Smooth muscle cell (in vitro differentiated cells): ENCODE measurements around the gene FHIT. TPM values are rescaled to one million over a fixed set of nuclear protein-coding genes. Genes with fewer than 3 reads are reported as not detected.

Source experiments
- DNase-seq: peaks from one replicate; lab custom pipeline; 2025; ENCODE audit not compliant: unreplicated experiment; lab: John Stamatoyannopoulos, UW
- H2AFZ ChIP-seq: fragments of 200-600 bp; sonication (generic); 2 replicates; pipeline ENCODE4 v1.6.0; 2016; ENCODE audit warnings: antibody characterized with exemption, low read depth, mild to moderate bottlenecking
- H3F3A ChIP-seq: fragments of 200-600 bp; sonication (generic); 2 replicates; pipeline ENCODE4 v1.6.0; 2017; ENCODE audit warnings: antibody characterized with exemption, low read depth
- H3K27ac ChIP-seq: fragments of 200-600 bp; sonication (generic); 2 replicates; pipeline ENCODE4 v1.5.1; 2016; ENCODE audit warnings: low read depth, mild to moderate bottlenecking
- H3K27me3 ChIP-seq: fragments of 200-600 bp; sonication (generic); 2 replicates; pipeline ENCODE4 v1.6.1; 2016; ENCODE audit warnings: low read depth, mild to moderate bottlenecking
- H3K36me3 ChIP-seq: fragments of 200-600 bp; sonication (generic); 2 replicates; pipeline ENCODE4 v1.5.1; 2016; ENCODE audit warnings: low read depth
- H3K4me1 ChIP-seq: fragments of 200-600 bp; sonication (generic); 2 replicates; pipeline ENCODE4 v1.5.1; 2016; ENCODE audit warnings: low read depth
- H3K4me2 ChIP-seq: fragments of 200-600 bp; sonication (generic); 2 replicates; pipeline ENCODE4 v1.6.0; 2016; ENCODE audit warnings: mild to moderate bottlenecking
- H3K4me3 ChIP-seq: fragments of 200-600 bp; sonication (generic); 2 replicates; pipeline ENCODE4 v1.5.1; 2016; ENCODE audit warnings: mild to moderate bottlenecking
- H3K79me2 ChIP-seq: fragments of 200-600 bp; sonication (generic); 2 replicates; pipeline ENCODE4 v1.6.0; 2016; ENCODE audit warnings: low read depth, mild to moderate bottlenecking
- H3K9ac ChIP-seq: fragments of 200-600 bp; sonication (generic); 2 replicates; pipeline ENCODE4 v1.6.0; 2016; ENCODE audit warnings: low read depth
- H3K9me3 ChIP-seq: fragments of 200-600 bp; sonication (generic); replicated peaks from 2 replicates; pipeline ENCODE4 v1.5.1; 2016; ENCODE audit warnings: low read depth
- H4K20me1 ChIP-seq: fragments of 200-600 bp; sonication (generic); 2 replicates; pipeline ENCODE4 v1.6.0; 2016; ENCODE audit warnings: low read depth
- WGBS: methylation state at CpG from one replicate; pipeline ENCODE4 v1.1.7; 2016; ENCODE audit warnings: low lambda C conversion rate; 5-methylcytosine and 5-hydroxymethylcytosine counted together
- polyA plus RNA-seq: library from polyadenylated mRNA; unstranded; fragments of >200 nt; fragmentation: Nextera tagmentation; extraction: Ambion mirVana; gene quantifications from 2 replicates; pipeline ENCODE4 v1.2.1, GENCODE V29; 2016
- total RNA-seq: library from RNA; depleted of rRNA; stranded (reverse); fragments of >200 nt; gene quantifications from 2 replicates; pipeline ENCODE4 v1.2.3, GENCODE V29; 2014
- TF ChIP-seq, protein P1 (sequence below): fragments of 200-600 bp; sonication (generic); IDR thresholded peaks from 2 replicates; pipeline ENCODE4 v1.5.1; 2017; ENCODE audit warnings: borderline replicate concordance, mild to moderate bottlenecking, antibody characterized with exemption; ENCODE audit not compliant: insufficient read depth, poor library complexity, severe bottlenecking

FHIT gene
- total and polyA plus RNA-seq, 2 experiments from 2014 or later: 5.9 to 6.7 TPM

GRCh38 chr3:61057464-61057863 lies 193.8 kb downstream of the FHIT start:
- H3K4me1 ChIP-seq: no peaks in the 10 kb centered on the region
- TF ChIP-seq, protein P1, sequence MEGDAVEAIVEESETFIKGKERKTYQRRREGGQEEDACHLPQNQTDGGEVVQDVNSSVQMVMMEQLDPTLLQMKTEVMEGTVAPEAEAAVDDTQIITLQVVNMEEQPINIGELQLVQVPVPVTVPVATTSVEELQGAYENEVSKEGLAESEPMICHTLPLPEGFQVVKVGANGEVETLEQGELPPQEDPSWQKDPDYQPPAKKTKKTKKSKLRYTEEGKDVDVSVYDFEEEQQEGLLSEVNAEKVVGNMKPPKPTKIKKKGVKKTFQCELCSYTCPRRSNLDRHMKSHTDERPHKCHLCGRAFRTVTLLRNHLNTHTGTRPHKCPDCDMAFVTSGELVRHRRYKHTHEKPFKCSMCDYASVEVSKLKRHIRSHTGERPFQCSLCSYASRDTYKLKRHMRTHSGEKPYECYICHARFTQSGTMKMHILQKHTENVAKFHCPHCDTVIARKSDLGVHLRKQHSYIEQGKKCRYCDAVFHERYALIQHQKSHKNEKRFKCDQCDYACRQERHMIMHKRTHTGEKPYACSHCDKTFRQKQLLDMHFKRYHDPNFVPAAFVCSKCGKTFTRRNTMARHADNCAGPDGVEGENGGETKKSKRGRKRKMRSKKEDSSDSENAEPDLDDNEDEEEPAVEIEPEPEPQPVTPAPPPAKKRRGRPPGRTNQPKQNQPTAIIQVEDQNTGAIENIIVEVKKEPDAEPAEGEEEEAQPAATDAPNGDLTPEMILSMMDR: no peak
- no peak overlapping the region for H2AFZ ChIP-seq
- no peak overlapping the region for H3K4me2 ChIP-seq
- no peaks in the 10 kb centered on the region for H3K79me2 ChIP-seq
- no peaks in the 10 kb centered on the region for H3K27me3 ChIP-seq
- H3F3A ChIP-seq: no peaks in the 10 kb centered on the region
- H3K4me3 ChIP-seq: no peak overlapping the region
- no peaks in the 10 kb centered on the region for H3K9me3 ChIP-seq
- H3K9ac ChIP-seq: no peak overlapping the region
- no peaks in the 10 kb centered on the region for H4K20me1 ChIP-seq
- no peak for DNase-seq
- H3K27ac ChIP-seq: no peak overlapping the region
- 85% methylated on average over 4 of the region's 4 CpGs for WGBS
- no peaks in the 10 kb centered on the region for H3K36me3 ChIP-seq

DNA sequence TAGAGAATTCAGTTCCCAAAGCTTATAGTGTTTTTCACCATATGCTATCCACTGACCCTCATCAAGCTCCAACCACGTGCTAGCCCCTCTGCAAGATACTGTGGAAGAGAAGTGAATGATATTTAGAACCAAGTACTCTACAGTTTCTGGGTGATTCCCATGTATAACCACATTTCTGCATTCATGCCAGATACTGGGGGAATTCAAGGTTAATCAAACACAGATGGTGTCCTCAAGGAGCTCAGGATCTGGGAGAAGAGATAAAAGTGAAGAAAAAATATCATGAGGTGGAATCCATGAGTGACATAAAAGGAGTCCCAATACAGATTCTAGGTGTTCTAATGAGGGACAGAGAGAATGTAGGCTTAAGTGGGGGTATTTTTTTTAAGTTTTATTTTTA lies 195.8 kb downstream of the FHIT start:
- H3K4me1 ChIP-seq: no peaks in the 10 kb centered on the region
- no peaks in the 10 kb centered on the region for H4K20me1 ChIP-seq
- H3K27ac ChIP-seq: no peak overlapping the region
- no peak overlapping the region for H2AFZ ChIP-seq
- no peaks in the 10 kb centered on the region for H3K79me2 ChIP-seq
- no peaks in the 10 kb centered on the region for H3K9me3 ChIP-seq
- H3K4me3 ChIP-seq: no peak overlapping the region
- no peaks in the 10 kb centered on the region for H3K36me3 ChIP-seq
- H3K4me2 ChIP-seq: no peak overlapping the region
- H3K9ac ChIP-seq: no peak overlapping the region
- WGBS: 87% methylated on average over 1 of the region's 1 CpG
- H3F3A ChIP-seq: no peaks in the 10 kb centered on the region
- H3K27me3 ChIP-seq: no peaks in the 10 kb centered on the region
- TF ChIP-seq, protein P1: no peak
- no peak for DNase-seq

DNA sequence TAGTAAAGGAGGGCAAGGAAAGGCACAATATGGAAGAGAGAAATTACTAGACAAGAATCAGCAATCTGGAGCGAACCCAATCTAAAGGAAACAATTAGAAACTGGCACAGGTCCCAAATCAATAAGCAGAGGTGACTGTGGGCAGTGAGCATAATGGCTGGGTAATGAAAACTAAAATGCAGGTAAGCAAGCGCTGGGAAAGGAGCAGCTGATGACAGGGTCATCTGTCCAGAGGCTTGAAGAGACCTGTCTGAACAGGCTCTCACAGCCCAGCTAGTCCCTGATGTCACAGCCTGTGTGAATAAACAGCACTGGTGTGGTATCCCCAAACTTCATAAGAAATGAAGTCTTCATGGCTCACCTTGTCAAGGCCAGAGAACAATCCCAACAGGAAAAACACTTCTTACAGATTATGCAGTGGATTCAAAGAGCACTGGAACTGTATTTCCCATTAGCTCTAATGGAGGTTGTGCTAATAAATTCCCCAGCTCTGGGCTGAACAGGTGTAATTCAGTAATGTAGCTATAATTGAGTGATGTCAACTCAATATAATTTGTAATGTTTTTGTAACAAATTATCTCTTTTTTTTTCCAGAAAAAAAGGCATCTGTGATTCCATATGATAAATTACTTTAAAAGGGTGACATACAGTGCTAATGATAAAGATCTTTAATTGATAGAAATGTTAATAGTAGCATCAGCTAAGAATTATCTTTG lies 197.3 kb downstream of the FHIT start:
- Histone ChIP-seq H3K27ac (no peak overlapping the region), H3K9ac (no peak overlapping the region), H2AFZ (no peak overlapping the region), H3K4me3 (no peak overlapping the region), H4K20me1 (no peaks in the 10 kb centered on the region), H3K36me3 (no peaks in the 10 kb centered on the region), H3F3A (no peaks in the 10 kb centered on the region), H3K4me2 (no peak overlapping the region), H3K9me3 (no peaks in the 10 kb centered on the region), H3K4me1 (no peaks in the 10 kb centered on the region), H3K79me2 (no peaks in the 10 kb centered on the region), H3K27me3 (no peaks in the 10 kb centered on the region)
- DNase-seq: no peak
- TF ChIP-seq, protein P1: no peak
- 86% methylated on average over 2 of the region's 2 CpGs for WGBS

DNA sequence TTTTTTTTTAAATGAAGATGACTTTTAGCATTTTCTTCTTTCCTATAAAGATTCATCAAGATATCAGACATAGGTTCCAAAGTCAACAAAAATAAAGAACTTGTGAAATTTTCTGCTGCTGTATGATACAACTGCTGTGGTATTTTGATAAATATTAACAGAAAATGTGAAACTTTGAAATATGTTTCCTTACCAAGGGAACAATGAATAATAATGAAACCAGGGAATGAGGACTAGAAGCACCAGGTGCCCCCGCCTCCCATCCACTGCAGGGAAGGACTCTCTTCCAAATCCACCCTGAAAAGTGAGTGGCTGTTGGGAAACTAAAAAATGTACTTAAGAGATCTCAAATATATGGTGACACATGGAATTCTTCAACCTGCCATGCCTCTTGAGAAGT lies 198.4 kb downstream of the FHIT start:
- H3K9me3 ChIP-seq: no peaks in the 10 kb centered on the region
- no peaks in the 10 kb centered on the region for H3K27me3 ChIP-seq
- WGBS: 100% methylated on average over 1 of the region's 1 CpG
- H4K20me1 ChIP-seq: no peaks in the 10 kb centered on the region
- no peak overlapping the region for H3K9ac ChIP-seq
- TF ChIP-seq, protein P1: no peak
- no peaks in the 10 kb centered on the region for H3K36me3 ChIP-seq
- no peak overlapping the region for H3K27ac ChIP-seq
- H3K4me3 ChIP-seq: no peak overlapping the region
- no peaks in the 10 kb centered on the region for H3F3A ChIP-seq
- no peak overlapping the region for H3K4me2 ChIP-seq
- no peak for DNase-seq
- no peaks in the 10 kb centered on the region for H3K79me2 ChIP-seq
- no peaks in the 10 kb centered on the region for H3K4me1 ChIP-seq
- H2AFZ ChIP-seq: no peak overlapping the region
